Hematopoietic multipotent progenitor cell treated with erythropoietin and hydrocortisone succinate and interleukin-3 and kit ligand, for 4 days (in vitro differentiated cells): ENCODE results near the gene SUSD3.
"Not testable (repeated sequence)": the region's sequence is repeated elsewhere in the genome, so short reads cannot be mapped to it uniquely, and the experiment has no call there.

Experiments used
- DNase-seq: peaks from one replicate; pipeline ENCODE4 v3.0.0-alpha.2; 2015

The SUSD3 gene

GRCh38 chr9:93094658-93095204 lies 36.2 kb downstream of the SUSD3 start:
- peak; percentile 58 for DNase-seq

- peak; percentile 100 for DNase-seq
These were observed 37.0 kb downstream of the SUSD3 start for GRCh38 chr9:93095205-93096130.

- peak; percentile 74 for DNase-seq
These were observed 37.8 kb downstream of the SUSD3 start, which contains the start of gene CARD19 for GRCh38 chr9:93096131-93096802. CARD19 (plus strand) TSS chr9:93096217; CDS start chr9:93096346, 129 bp downstream.

- no peak for DNase-seq
These were observed 38.4 kb downstream of the SUSD3 start for GRCh38 chr9:93096811-93097382.

- DNase-seq: no peak
These were observed 39.2 kb downstream of the SUSD3 start for GRCh38 chr9:93097511-93098201.

- DNase-seq: peak; percentile 97
These were observed 39.9 kb downstream of the SUSD3 start for GRCh38 chr9:93098236-93098946.

GRCh38 chr9:93099551-93100275 lies 41.2 kb downstream of the SUSD3 start:
- DNase-seq: peak; percentile 42

- no peak for DNase-seq
These were observed 41.8 kb downstream of the SUSD3 start for GRCh38 chr9:93100276-93100636.

GRCh38 chr9:93101086-93101485 lies 42.6 kb downstream of the SUSD3 start:
- DNase-seq: not testable (repeated sequence)

GRCh38 chr9:93105620-93106019 lies 47.1 kb downstream of the SUSD3 start:
- no peak for DNase-seq

- DNase-seq: no peak
These were observed 48.8 kb downstream of the SUSD3 start for GRCh38 chr9:93107151-93107824.

- no peak for DNase-seq
These were observed 49.3 kb downstream of the SUSD3 start for GRCh38 chr9:93107825-93108161.

GRCh38 chr9:93108291-93109041 lies 50.0 kb downstream of the SUSD3 start:
- no peak for DNase-seq

GRCh38 chr9:93110311-93110855 lies 51.9 kb downstream of the SUSD3 start:
- DNase-seq: no peak

- DNase-seq: no peak
These were observed 52.5 kb downstream of the SUSD3 start for GRCh38 chr9:93111001-93111370.

- peak; percentile 79 for DNase-seq
These were observed 53.0 kb downstream of the SUSD3 start for GRCh38 chr9:93111371-93112115.

GRCh38 chr9:93112116-93112863 lies 53.8 kb downstream of the SUSD3 start:
- no peak for DNase-seq

- DNase-seq: no peak
These were observed 54.4 kb downstream of the SUSD3 start for GRCh38 chr9:93112864-93113389.
